Vagina (tissue), 2 donors: ENCODE data around the gene FNDC5. TPM values are rescaled to one million over a fixed set of nuclear protein-coding genes. Genes with fewer than 3 reads are reported as not detected.

Experiments
- DNase-seq, 2 donors: peaks; one replicate each; pipeline ENCODE4 v3.0.0-alpha.2; 2017; ENCODE audit errors: extremely low spot score in 2 of 2
- H3K27ac ChIP-seq: fragments of 200-600 bp; sonication (generic); one replicate; pipeline ENCODE4 v1.5.1; 2019
- H3K27me3 ChIP-seq: fragments of 200-600 bp; sonication (generic); one replicate; pipeline ENCODE4 v1.5.1; 2019
- H3K36me3 ChIP-seq, 2 donors: fragments of 200-600 bp; sonication (generic); one replicate each; pipeline ENCODE4 v1.5.1; 2017 to 2019
- H3K4me1 ChIP-seq: fragments of 200-600 bp; sonication (generic); one replicate; pipeline ENCODE4 v1.5.1; 2019
- H3K4me3 ChIP-seq, 2 donors: fragments of 200-600 bp; sonication (generic); 1 replicate in 1 of 2; 2 replicates in 1 of 2; pipeline ENCODE4 v1.5.1; 2016 to 2019
- H3K9me3 ChIP-seq: fragments of 200-600 bp; sonication (generic); one replicate; pipeline ENCODE4 v1.5.1; 2019
- POLR2A ChIP-seq, 2 donors: fragments of 450-650 bp; IDR thresholded peaks; one replicate each; pipeline ENCODE4 v1.6.1; 2017; ENCODE audit warnings: antibody characterized with exemption in 2 of 2, mild to moderate bottlenecking in 2 of 2, moderate library complexity in 2 of 2
- POLR2AphosphoS5 ChIP-seq, 2 donors: sonication (generic); formaldehyde crosslinking; IDR thresholded peaks; one replicate each; pipeline ENCODE4 v1.9.0; 2017; ENCODE audit warnings: antibody characterized with exemption in 2 of 2, mild to moderate bottlenecking in 2 of 2, low read depth in 1 of 2; ENCODE audit not compliant: insufficient read depth in 1 of 2
- intact Hi-C: fragments of 100-400 bp; cut with DNase I; formaldehyde crosslinking; loops from one replicate; pipeline ENCODE4 v1.15.1; 2023
- total RNA-seq: library from RNA; depleted of rRNA; stranded (reverse); fragments of >200 nt; gene quantifications from one replicate; pipeline ENCODE4 v1.2.3, GENCODE V29; 2016
- TF ChIP-seq, protein P1 (sequence below), 3 experiments: fragments of 450-650 bp in 2 of 3; fragments of 200-600 bp in 1 of 3; sonication (generic) in 1 of 3; IDR thresholded peaks; one replicate each; pipeline ENCODE4 v1.5.1; 2017 to 2019; ENCODE audit warnings: antibody characterized with exemption in 3 of 3, mild to moderate bottlenecking in 2 of 3, moderate library complexity in 2 of 3

FNDC5 gene
- total RNA-seq, 1 donor from 2014 or later = 4.7 TPM

DNA sequence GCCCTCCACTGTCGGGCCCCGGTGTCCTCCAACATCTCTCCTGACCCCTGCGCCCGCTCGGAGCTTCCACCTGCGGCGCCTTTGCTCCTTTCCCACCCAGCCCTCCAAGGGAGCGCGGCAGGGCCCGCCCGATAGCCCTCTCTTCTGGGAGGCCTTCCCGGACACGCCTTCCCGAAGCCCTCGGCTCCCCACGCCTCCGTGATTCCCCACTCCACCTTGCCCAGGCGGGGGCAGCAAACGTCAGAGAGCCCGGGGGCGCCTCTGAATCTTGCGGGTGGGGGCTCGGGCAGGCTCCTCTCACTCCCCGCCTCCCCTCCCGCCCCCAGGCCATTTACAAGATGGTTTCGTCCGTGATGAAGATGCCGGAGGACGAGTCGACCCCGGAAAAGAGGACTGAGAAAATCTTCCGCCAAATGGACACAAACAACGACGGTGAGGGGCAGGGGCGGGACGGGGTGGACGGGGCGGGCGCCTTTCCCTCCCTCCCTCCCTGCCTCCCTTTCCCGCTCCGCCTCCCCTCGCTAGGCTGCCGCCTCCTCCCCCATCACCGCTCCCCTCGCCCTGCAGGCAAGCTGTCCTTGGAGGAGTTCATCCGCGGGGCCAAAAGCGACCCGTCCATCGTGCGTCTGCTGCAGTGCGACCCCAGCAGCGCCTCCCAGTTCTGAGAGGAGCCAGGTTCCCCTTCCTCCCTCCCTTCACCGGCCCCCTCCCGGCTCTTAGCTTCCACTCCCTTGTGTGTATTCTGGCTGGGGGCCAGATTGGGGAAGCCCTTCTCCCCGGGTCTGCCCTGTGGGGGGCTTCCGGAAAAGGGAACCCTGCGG lies 22.7 kb upstream of the FNDC5 start:
- Histone ChIP-seq H3K4me1 (peaks cover 22% of the 10 kb centered on the region), H3K27me3 (no peaks in the 10 kb centered on the region), H3K4me3 (peak overlapping the region; percentile 42 to 59), H3K9me3 (no peaks in the 10 kb centered on the region), H3K36me3 (no peaks in the 10 kb centered on the region), H3K27ac (peak overlapping the region; percentile 10)
- no peak for DNase-seq
- intact Hi-C loops = no loop called here
- TF ChIP-seq POLR2AphosphoS5 (IDR thresholded peaks at IDR 0.05; ENCODE audit: insufficient read depth in 1 of 2, low read depth in 1 of 2) (peak in 1 of 2 donors; percentile 37), POLR2A (IDR thresholded peaks at IDR 0.05) (no peak)
- TF ChIP-seq, protein P1, sequence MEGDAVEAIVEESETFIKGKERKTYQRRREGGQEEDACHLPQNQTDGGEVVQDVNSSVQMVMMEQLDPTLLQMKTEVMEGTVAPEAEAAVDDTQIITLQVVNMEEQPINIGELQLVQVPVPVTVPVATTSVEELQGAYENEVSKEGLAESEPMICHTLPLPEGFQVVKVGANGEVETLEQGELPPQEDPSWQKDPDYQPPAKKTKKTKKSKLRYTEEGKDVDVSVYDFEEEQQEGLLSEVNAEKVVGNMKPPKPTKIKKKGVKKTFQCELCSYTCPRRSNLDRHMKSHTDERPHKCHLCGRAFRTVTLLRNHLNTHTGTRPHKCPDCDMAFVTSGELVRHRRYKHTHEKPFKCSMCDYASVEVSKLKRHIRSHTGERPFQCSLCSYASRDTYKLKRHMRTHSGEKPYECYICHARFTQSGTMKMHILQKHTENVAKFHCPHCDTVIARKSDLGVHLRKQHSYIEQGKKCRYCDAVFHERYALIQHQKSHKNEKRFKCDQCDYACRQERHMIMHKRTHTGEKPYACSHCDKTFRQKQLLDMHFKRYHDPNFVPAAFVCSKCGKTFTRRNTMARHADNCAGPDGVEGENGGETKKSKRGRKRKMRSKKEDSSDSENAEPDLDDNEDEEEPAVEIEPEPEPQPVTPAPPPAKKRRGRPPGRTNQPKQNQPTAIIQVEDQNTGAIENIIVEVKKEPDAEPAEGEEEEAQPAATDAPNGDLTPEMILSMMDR (IDR thresholded peaks at IDR 0.05) = no peak

DNA sequence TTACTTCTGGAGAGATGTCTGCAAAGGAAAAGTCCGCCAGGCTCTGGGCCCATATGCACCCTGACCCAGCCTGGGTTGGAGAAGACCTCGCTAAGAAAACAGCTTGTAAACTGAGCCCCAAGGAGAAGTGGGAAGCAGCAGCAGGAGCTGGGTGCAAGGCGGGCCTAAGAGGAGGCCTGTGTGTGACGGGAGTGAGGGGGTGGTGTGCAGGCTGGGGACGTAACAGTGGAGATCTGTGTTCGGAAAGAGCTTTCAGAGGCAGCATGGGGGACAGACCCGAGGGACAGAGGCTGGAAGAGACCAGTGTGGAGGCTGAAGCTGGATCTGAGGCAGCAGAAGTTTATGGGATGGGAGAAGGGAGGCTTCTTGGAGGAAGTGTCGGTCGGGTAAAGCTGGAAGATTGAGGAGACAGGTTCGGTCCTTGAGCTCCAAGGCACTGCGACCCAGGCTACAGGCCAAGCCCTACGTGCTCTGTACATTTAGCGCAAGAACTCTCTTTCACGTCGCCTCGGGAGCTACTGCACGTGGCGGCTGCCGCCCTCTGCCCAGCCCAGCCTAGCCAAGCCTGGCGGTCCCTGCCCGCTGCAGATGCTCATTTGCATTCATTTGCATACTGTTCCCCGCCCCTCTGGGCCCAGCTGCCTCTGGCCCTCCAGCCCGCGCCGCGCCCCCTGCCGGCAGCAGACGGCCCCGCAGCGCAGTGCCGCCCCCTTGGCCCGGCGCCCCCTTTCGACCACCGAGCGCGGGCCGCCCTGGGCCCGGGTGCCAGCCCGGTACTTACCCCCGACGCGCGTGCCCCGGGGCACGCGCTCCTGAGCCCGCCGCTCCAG lies 21.9 kb upstream of the FNDC5 start:
- TF ChIP-seq, protein P1 (IDR thresholded peaks at IDR 0.05) = peak in 1 of 3 experiments; percentile 39
- no peak for TF ChIP-seq POLR2A (IDR thresholded peaks at IDR 0.05)
- no peak for TF ChIP-seq POLR2AphosphoS5 (IDR thresholded peaks at IDR 0.05; ENCODE audit: insufficient read depth in 1 of 2, low read depth in 1 of 2)
- H3K9me3 ChIP-seq = no peaks in the 10 kb centered on the region
- intact Hi-C loops = no loop called here
- no peaks in the 10 kb centered on the region for H3K27me3 ChIP-seq
- DNase-seq = no peak
- H3K36me3 ChIP-seq = no peaks in the 10 kb centered on the region
- peaks cover 22% of the 10 kb centered on the region for H3K4me1 ChIP-seq
- H3K27ac ChIP-seq = peak overlapping the region; percentile 10
- peak overlapping the region; percentile 42 to 59 for H3K4me3 ChIP-seq

DNA sequence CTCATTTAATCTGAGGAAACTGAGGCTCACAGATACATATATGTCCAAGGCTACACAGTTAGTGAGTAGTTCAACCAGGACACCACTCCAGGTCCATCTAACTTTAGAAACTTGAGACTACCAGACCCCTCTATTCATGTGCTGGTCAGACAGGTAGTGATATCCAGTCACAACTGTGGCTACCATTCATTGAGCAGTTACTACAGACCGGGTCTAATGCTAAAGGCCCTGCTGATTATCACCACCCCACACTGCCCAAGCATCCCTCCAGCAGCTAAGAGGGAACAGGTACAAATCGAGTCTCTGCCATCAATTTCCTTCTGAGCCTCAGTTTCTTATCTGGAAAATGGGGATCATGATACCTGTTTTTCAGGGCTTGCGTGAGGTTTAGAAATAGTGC lies 20.9 kb upstream of the FNDC5 start:
- Histone ChIP-seq H3K36me3 (no peaks in the 10 kb centered on the region), H3K4me1 (peaks cover 23% of the 10 kb centered on the region), H3K4me3 (no peak overlapping the region), H3K27ac (no peak overlapping the region), H3K9me3 (no peaks in the 10 kb centered on the region), H3K27me3 (peaks cover 3% of the 10 kb centered on the region)
- intact Hi-C loops = no loop called here
- no peak for DNase-seq
- TF ChIP-seq POLR2AphosphoS5 (IDR thresholded peaks at IDR 0.05; ENCODE audit: insufficient read depth in 1 of 2, low read depth in 1 of 2) (no peak), POLR2A (IDR thresholded peaks at IDR 0.05) (no peak)
- TF ChIP-seq, protein P1 (IDR thresholded peaks at IDR 0.05) = no peak

DNA sequence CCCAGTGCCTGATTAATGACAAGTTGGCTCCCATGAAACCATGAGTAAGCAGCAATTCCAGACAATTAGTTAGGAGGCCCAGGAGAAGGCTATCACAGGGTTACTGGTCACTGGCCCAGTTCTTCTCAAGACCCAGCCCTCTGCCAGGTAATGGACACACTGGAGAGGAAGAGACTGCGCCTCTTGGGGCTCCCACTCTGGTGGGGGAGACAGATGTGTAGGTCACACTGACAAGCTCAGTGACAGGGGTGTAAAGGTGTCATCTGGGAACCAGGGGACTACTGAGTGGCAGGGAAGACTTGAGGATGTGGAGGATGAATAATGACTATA lies 20.5 kb upstream of the FNDC5 start:
- no peak overlapping the region for H3K27ac ChIP-seq
- TF ChIP-seq POLR2AphosphoS5 (IDR thresholded peaks at IDR 0.05; ENCODE audit: insufficient read depth in 1 of 2, low read depth in 1 of 2) (no peak), POLR2A (IDR thresholded peaks at IDR 0.05) (no peak)
- TF ChIP-seq, protein P1 (IDR thresholded peaks at IDR 0.05) = no peak
- intact Hi-C loops = no loop called here
- peaks cover 28% of the 10 kb centered on the region for H3K4me1 ChIP-seq
- no peak for DNase-seq
- no peaks in the 10 kb centered on the region for H3K9me3 ChIP-seq
- H3K4me3 ChIP-seq = no peak overlapping the region
- no peaks in the 10 kb centered on the region for H3K36me3 ChIP-seq
- peaks cover 3% of the 10 kb centered on the region for H3K27me3 ChIP-seq
